ENCODE measurements around the gene ARHGEF28.

The ARHGEF28 gene

DNA sequence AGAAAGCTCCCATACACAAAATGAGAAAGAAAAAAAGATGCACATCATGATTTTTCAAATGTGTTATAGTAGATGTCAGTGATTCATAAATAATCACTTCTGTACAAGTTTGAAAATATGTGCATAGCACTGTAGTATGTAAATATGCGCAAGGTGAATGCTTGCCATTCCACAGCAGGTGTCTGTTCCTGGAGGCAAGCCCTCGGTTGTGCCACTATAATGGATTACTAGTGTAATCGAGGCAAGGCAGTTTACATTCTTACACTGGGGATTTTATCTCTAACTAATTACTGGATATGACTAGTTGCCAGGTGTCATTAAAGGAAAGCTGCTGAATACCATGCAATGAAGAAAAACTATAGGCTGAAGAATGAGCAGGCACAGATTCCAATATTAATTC, 93.6 kb downstream of the ARHGEF28 start:
- H3K27ac ChIP-seq (replicated peaks) = no peak overlapping the region
- H3K4me3 ChIP-seq (replicated peaks; ENCODE audit: insufficient read depth, low read length) = no peak overlapping the region
- no peak for DNase-seq (ENCODE audit: low read depth in 1 of 2, low spot score in 1 of 2)
- no peaks in the 10 kb centered on the region for H3K27me3 ChIP-seq (ENCODE audit: insufficient read depth, poor library complexity, severe bottlenecking)
- TF ChIP-seq GABPA (IDR thresholded peaks at IDR 0.05; ENCODE audit: low read depth) (no peak), SPI1 (IDR thresholded peaks at IDR 0.05; ENCODE audit: borderline replicate concordance, low read depth) (no peak), POLR2AphosphoS5 (IDR thresholded peaks at IDR 0.05; ENCODE audit: low read depth) (no peak)
- TF ChIP-seq, protein P1, sequence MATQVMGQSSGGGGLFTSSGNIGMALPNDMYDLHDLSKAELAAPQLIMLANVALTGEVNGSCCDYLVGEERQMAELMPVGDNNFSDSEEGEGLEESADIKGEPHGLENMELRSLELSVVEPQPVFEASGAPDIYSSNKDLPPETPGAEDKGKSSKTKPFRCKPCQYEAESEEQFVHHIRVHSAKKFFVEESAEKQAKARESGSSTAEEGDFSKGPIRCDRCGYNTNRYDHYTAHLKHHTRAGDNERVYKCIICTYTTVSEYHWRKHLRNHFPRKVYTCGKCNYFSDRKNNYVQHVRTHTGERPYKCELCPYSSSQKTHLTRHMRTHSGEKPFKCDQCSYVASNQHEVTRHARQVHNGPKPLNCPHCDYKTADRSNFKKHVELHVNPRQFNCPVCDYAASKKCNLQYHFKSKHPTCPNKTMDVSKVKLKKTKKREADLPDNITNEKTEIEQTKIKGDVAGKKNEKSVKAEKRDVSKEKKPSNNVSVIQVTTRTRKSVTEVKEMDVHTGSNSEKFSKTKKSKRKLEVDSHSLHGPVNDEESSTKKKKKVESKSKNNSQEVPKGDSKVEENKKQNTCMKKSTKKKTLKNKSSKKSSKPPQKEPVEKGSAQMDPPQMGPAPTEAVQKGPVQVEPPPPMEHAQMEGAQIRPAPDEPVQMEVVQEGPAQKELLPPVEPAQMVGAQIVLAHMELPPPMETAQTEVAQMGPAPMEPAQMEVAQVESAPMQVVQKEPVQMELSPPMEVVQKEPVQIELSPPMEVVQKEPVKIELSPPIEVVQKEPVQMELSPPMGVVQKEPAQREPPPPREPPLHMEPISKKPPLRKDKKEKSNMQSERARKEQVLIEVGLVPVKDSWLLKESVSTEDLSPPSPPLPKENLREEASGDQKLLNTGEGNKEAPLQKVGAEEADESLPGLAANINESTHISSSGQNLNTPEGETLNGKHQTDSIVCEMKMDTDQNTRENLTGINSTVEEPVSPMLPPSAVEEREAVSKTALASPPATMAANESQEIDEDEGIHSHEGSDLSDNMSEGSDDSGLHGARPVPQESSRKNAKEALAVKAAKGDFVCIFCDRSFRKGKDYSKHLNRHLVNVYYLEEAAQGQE (IDR thresholded peaks at IDR 0.05; ENCODE audit: insufficient replicate concordance, low read depth) = no peak
- TF ChIP-seq, protein P2, sequence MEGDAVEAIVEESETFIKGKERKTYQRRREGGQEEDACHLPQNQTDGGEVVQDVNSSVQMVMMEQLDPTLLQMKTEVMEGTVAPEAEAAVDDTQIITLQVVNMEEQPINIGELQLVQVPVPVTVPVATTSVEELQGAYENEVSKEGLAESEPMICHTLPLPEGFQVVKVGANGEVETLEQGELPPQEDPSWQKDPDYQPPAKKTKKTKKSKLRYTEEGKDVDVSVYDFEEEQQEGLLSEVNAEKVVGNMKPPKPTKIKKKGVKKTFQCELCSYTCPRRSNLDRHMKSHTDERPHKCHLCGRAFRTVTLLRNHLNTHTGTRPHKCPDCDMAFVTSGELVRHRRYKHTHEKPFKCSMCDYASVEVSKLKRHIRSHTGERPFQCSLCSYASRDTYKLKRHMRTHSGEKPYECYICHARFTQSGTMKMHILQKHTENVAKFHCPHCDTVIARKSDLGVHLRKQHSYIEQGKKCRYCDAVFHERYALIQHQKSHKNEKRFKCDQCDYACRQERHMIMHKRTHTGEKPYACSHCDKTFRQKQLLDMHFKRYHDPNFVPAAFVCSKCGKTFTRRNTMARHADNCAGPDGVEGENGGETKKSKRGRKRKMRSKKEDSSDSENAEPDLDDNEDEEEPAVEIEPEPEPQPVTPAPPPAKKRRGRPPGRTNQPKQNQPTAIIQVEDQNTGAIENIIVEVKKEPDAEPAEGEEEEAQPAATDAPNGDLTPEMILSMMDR (IDR thresholded peaks at IDR 0.05; ENCODE audit: insufficient read depth, low read length) = no peak

GRCh38 chr5:73722231-73722630, 96.2 kb downstream of the ARHGEF28 start:
- H3K27me3 ChIP-seq (ENCODE audit: insufficient read depth, poor library complexity, severe bottlenecking) = no peaks in the 10 kb centered on the region
- no peak overlapping the region for H3K4me3 ChIP-seq (replicated peaks; ENCODE audit: insufficient read depth, low read length)
- DNase-seq (ENCODE audit: low read depth in 1 of 2, low spot score in 1 of 2) = no peak
- TF ChIP-seq SPI1 (IDR thresholded peaks at IDR 0.05; ENCODE audit: borderline replicate concordance, low read depth) = no peak
- TF ChIP-seq, protein P2 (IDR thresholded peaks at IDR 0.05; ENCODE audit: insufficient read depth, low read length) = no peak
- H3K27ac ChIP-seq (replicated peaks) = no peak overlapping the region

GRCh38 chr5:73726071-73726470, 100.1 kb downstream of the ARHGEF28 start:
- Histone ChIP-seq H3K4me3 (replicated peaks; ENCODE audit: insufficient read depth, low read length) (no peak overlapping the region), H3K27ac (replicated peaks) (no peak overlapping the region), H3K27me3 (ENCODE audit: insufficient read depth, poor library complexity, severe bottlenecking) (no peaks in the 10 kb centered on the region)
- TF ChIP-seq POLR2AphosphoS5 (IDR thresholded peaks at IDR 0.05; ENCODE audit: low read depth) (no peak), GABPA (IDR thresholded peaks at IDR 0.05; ENCODE audit: low read depth) (no peak), SPI1 (IDR thresholded peaks at IDR 0.05; ENCODE audit: borderline replicate concordance, low read depth) (no peak)
- TF ChIP-seq, protein P1 (IDR thresholded peaks at IDR 0.05; ENCODE audit: insufficient replicate concordance, low read depth) = no peak
- TF ChIP-seq, protein P2 (IDR thresholded peaks at IDR 0.05; ENCODE audit: insufficient read depth, low read length) = no peak
- no peak for DNase-seq (ENCODE audit: low read depth in 1 of 2, low spot score in 1 of 2)

- DNase-seq (ENCODE audit: low read depth in 1 of 2, low spot score in 1 of 2) = no peak
- TF ChIP-seq POLR2AphosphoS5 (IDR thresholded peaks at IDR 0.05; ENCODE audit: low read depth) (no peak), SPI1 (IDR thresholded peaks at IDR 0.05; ENCODE audit: borderline replicate concordance, low read depth) (no peak), GABPA (IDR thresholded peaks at IDR 0.05; ENCODE audit: low read depth) (no peak)
- TF ChIP-seq, protein P1 (IDR thresholded peaks at IDR 0.05; ENCODE audit: insufficient replicate concordance, low read depth) = no peak
- TF ChIP-seq, protein P2 (IDR thresholded peaks at IDR 0.05; ENCODE audit: insufficient read depth, low read length) = no peak
- H3K27me3 ChIP-seq (ENCODE audit: insufficient read depth, poor library complexity, severe bottlenecking) = no peaks in the 10 kb centered on the region
- no peak overlapping the region for H3K27ac ChIP-seq (replicated peaks)
- H3K4me3 ChIP-seq (replicated peaks; ENCODE audit: insufficient read depth, low read length) = no peak overlapping the region
Observed at GRCh38 chr5:73726606-73727231, 100.7 kb downstream of the ARHGEF28 start.

Data from HL-60 (cell line).